Measurements from ENCODE around the gene HAL.

DNA sequence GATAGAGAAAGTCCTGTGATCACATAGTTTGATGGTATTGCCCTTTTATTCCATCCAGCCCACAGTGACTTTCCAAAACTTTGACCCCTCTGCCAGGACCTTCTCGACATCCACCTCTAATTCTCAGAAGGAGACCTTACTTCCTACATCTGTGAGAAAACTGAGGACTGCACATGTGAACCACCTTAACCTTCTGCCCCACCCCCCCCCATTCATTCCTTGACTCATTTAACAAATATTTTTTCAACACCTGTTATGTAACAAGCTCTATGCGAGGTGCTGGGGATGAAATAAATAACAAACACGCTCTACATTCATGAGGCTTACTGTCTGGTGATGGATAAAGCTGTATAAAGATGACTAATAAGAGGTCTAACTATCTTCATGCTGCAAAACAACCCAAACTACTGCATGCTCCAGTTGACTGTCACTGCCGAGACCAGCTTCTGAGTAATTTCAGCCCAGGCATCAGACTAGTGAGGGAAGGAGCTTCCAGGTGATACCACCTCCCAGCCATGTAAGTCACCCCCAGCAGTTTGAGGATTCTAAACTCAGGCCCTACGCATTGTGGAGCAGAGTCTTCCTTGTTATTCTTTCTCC lies 1.9 kb upstream of the HAL start:
- TF ChIP-seq, protein P1, sequence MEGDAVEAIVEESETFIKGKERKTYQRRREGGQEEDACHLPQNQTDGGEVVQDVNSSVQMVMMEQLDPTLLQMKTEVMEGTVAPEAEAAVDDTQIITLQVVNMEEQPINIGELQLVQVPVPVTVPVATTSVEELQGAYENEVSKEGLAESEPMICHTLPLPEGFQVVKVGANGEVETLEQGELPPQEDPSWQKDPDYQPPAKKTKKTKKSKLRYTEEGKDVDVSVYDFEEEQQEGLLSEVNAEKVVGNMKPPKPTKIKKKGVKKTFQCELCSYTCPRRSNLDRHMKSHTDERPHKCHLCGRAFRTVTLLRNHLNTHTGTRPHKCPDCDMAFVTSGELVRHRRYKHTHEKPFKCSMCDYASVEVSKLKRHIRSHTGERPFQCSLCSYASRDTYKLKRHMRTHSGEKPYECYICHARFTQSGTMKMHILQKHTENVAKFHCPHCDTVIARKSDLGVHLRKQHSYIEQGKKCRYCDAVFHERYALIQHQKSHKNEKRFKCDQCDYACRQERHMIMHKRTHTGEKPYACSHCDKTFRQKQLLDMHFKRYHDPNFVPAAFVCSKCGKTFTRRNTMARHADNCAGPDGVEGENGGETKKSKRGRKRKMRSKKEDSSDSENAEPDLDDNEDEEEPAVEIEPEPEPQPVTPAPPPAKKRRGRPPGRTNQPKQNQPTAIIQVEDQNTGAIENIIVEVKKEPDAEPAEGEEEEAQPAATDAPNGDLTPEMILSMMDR (IDR thresholded peaks at IDR 0.05), result no peak
- TF ChIP-seq NR2C2 (CRISPR knock-in tag; IDR thresholded peaks at IDR 0.05), result no peak
- TF ChIP-seq, protein P2, sequence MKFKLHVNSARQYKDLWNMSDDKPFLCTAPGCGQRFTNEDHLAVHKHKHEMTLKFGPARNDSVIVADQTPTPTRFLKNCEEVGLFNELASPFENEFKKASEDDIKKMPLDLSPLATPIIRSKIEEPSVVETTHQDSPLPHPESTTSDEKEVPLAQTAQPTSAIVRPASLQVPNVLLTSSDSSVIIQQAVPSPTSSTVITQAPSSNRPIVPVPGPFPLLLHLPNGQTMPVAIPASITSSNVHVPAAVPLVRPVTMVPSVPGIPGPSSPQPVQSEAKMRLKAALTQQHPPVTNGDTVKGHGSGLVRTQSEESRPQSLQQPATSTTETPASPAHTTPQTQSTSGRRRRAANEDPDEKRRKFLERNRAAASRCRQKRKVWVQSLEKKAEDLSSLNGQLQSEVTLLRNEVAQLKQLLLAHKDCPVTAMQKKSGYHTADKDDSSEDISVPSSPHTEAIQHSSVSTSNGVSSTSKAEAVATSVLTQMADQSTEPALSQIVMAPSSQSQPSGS (CRISPR knock-in tag; IDR thresholded peaks at IDR 0.05; ENCODE audit: borderline replicate concordance, low read depth), result no peak
- TF ChIP-seq, protein P3, sequence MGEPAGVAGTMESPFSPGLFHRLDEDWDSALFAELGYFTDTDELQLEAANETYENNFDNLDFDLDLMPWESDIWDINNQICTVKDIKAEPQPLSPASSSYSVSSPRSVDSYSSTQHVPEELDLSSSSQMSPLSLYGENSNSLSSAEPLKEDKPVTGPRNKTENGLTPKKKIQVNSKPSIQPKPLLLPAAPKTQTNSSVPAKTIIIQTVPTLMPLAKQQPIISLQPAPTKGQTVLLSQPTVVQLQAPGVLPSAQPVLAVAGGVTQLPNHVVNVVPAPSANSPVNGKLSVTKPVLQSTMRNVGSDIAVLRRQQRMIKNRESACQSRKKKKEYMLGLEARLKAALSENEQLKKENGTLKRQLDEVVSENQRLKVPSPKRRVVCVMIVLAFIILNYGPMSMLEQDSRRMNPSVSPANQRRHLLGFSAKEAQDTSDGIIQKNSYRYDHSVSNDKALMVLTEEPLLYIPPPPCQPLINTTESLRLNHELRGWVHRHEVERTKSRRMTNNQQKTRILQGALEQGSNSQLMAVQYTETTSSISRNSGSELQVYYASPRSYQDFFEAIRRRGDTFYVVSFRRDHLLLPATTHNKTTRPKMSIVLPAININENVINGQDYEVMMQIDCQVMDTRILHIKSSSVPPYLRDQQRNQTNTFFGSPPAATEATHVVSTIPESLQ (CRISPR knock-in tag; IDR thresholded peaks at IDR 0.05), result no peak
- TF ChIP-seq, protein P4, sequence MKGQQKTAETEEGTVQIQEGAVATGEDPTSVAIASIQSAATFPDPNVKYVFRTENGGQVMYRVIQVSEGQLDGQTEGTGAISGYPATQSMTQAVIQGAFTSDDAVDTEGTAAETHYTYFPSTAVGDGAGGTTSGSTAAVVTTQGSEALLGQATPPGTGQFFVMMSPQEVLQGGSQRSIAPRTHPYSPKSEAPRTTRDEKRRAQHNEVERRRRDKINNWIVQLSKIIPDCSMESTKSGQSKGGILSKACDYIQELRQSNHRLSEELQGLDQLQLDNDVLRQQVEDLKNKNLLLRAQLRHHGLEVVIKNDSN (CRISPR knock-in tag; IDR thresholded peaks at IDR 0.05), result no peak
- TF ChIP-seq TCF7 (CRISPR knock-in tag; IDR thresholded peaks at IDR 0.05; ENCODE audit: low read depth), result no peak
- TF ChIP-seq SP1 (CRISPR knock-in tag; conservative IDR thresholded peaks at IDR 0.05), result no peak

Data from WTC11 (cell line).